ENCODE results near the gene TMEM156. TPM values are rescaled to one million over a fixed set of nuclear protein-coding genes. Genes with fewer than 3 reads are reported as not detected.

The TMEM156 gene
- total RNA-seq, 6 donors from 2014 or later, result 0.30 to 1.8 (median 1.0) TPM; not detected in 1

GRCh38 chr4:38924353-38924752 lies 107.9 kb downstream of the TMEM156 start:
- TF ChIP-seq POLR2A (IDR thresholded peaks at IDR 0.05) (no peak), POLR2AphosphoS5 (IDR thresholded peaks at IDR 0.05) (no peak), EP300 (IDR thresholded peaks at IDR 0.05) (no peak), CTCF (IDR thresholded peaks at IDR 0.05) (no peak)
- Histone ChIP-seq H3K4me3 (no peak overlapping the region), H3K9me3 (no peaks in the 10 kb centered on the region), H3K36me3 (peaks cover 5 to 97% (median 35%) of the 10 kb centered on the region in 4 donors), H3K4me1 (no peaks in the 10 kb centered on the region), H3K27ac (no peak overlapping the region), H3K27me3 (no peaks in the 10 kb centered on the region)
- DNase-seq (no peak), ATAC-seq (ENCODE audit: low FRiP score in 2 of 2) (no peak)
- 69 to 84% methylated on average over 5 of the region's 5 CpGs for WGBS, 2 donors

GRCh38 chr4:38923746-38924145 lies 108.5 kb downstream of the TMEM156 start:
- Histone ChIP-seq H3K9me3 (no peaks in the 10 kb centered on the region), H3K4me1 (no peaks in the 10 kb centered on the region), H3K27me3 (no peaks in the 10 kb centered on the region), H3K36me3 (peaks cover 4 to 97% (median 34%) of the 10 kb centered on the region in 4 donors), H3K27ac (no peak overlapping the region), H3K4me3 (no peak overlapping the region)
- 14 to 79% methylated on average over 2 of the region's 2 CpGs for WGBS, 2 donors
- no peak for TF ChIP-seq CTCF (IDR thresholded peaks at IDR 0.05)
- no peak for TF ChIP-seq POLR2A (IDR thresholded peaks at IDR 0.05)
- TF ChIP-seq POLR2AphosphoS5 (IDR thresholded peaks at IDR 0.05), result no peak
- TF ChIP-seq EP300 (IDR thresholded peaks at IDR 0.05), result no peak
- ATAC-seq (ENCODE audit: low FRiP score in 2 of 2) (no peak), DNase-seq (no peak)

- 82 to 89% methylated on average over 3 of the region's 3 CpGs for WGBS, 2 donors
- Histone ChIP-seq H3K36me3 (peaks cover 4 to 96% (median 36%) of the 10 kb centered on the region in 4 donors), H3K4me1 (no peaks in the 10 kb centered on the region)
Observed at GRCh38 chr4:38921151-38921550, 111.1 kb downstream of the TMEM156 start.

GRCh38 chr4:38920677-38921076 lies 111.5 kb downstream of the TMEM156 start:
- H3K27me3 ChIP-seq, result no peaks in the 10 kb centered on the region
- no peak overlapping the region for H3K27ac ChIP-seq
- peaks cover 4 to 97% (median 39%) of the 10 kb centered on the region in 4 donors for H3K36me3 ChIP-seq
- WGBS, 2 donors, result 69 to 76% methylated on average over 6 of the region's 6 CpGs
- H3K4me3 ChIP-seq, result no peak overlapping the region
- H3K9me3 ChIP-seq, result no peaks in the 10 kb centered on the region
- no peaks in the 10 kb centered on the region for H3K4me1 ChIP-seq
- no peak for ATAC-seq (ENCODE audit: low FRiP score in 2 of 2)
- TF ChIP-seq POLR2A (IDR thresholded peaks at IDR 0.05) (no peak), EP300 (IDR thresholded peaks at IDR 0.05) (no peak), CTCF (IDR thresholded peaks at IDR 0.05) (no peak), POLR2AphosphoS5 (IDR thresholded peaks at IDR 0.05) (no peak)
- DNase-seq, result no peak

More at GRCh38 chr4:38921151-38921550, 111.1 kb downstream of the TMEM156 start:
- Histone ChIP-seq H3K9me3 (no peaks in the 10 kb centered on the region), H3K4me3 (no peak overlapping the region), H3K27me3 (no peaks in the 10 kb centered on the region), H3K27ac (no peak overlapping the region)
- ATAC-seq (ENCODE audit: low FRiP score in 2 of 2), result no peak
- DNase-seq, result no peak
- TF ChIP-seq EP300 (IDR thresholded peaks at IDR 0.05) (no peak), POLR2A (IDR thresholded peaks at IDR 0.05) (no peak), POLR2AphosphoS5 (IDR thresholded peaks at IDR 0.05) (no peak), CTCF (IDR thresholded peaks at IDR 0.05) (no peak)

GRCh38 chr4:38920186-38920585 lies 112.0 kb downstream of the TMEM156 start:
- TF ChIP-seq EP300 (IDR thresholded peaks at IDR 0.05) (no peak), POLR2A (IDR thresholded peaks at IDR 0.05) (no peak), CTCF (IDR thresholded peaks at IDR 0.05) (no peak), POLR2AphosphoS5 (IDR thresholded peaks at IDR 0.05) (no peak)

More at GRCh38 chr4:38920186-38920585, 112.0 kb downstream of the TMEM156 start:
- Histone ChIP-seq H3K4me3 (no peak overlapping the region), H3K27ac (no peak overlapping the region), H3K9me3 (no peaks in the 10 kb centered on the region), H3K27me3 (no peaks in the 10 kb centered on the region), H3K4me1 (no peaks in the 10 kb centered on the region), H3K36me3 (peaks cover 4 to 97% (median 44%) of the 10 kb centered on the region in 4 donors)
- DNase-seq (no peak), ATAC-seq (ENCODE audit: low FRiP score in 2 of 2) (no peak)
- WGBS, 2 donors, result 93 to 97% methylated on average over 2 of the region's 2 CpGs

Measured in upper lobe of left lung (tissue), 6 donors.